ENCODE data around the gene ISG20. TPM values are rescaled to one million over a fixed set of nuclear protein-coding genes. Genes with fewer than 3 reads are reported as not detected.

Gene ISG20
- total and polyA plus RNA-seq, 4 donors, result 1.4 to 7.4 (median 4.0) TPM

DNA sequence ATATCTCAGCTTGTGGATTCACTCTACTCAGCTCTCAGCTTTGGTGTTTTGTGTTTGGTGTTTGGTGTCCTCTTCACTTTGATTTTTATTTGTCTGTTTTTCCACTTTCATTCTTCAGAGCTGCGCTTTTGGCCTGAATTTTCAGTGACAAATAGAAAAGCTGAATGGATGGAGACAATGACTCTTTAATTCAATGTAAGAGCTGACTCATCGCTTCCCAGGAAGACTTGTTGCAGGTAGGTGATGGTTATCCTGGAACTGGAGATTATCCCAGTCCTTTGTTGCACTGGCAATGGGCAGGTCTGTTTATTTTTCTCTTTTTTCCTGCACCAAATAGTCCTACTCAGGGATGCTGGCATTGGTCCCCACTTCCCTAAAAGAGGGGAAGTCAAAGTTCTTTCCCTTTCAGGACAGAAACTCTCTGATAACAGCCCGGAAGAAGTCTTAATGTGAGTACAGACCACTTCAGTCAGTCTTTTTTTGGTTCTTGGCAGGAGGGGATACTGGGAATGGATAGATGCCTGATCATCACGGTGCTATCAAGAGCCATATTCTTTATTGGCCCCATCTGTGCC, 30.1 kb upstream of the ISG20 start:
- H3K9me3 ChIP-seq (ENCODE audit: control insufficient read depth, insufficient read depth, low read length), result no peaks in the 10 kb centered on the region
- peak overlapping the region; percentile 42 for H3K27ac ChIP-seq (ENCODE audit: low read depth, low read length)
- WGBS (ENCODE audit: insufficient coverage), result 25% methylated on average over 1 of the region's 4 CpGs
- no peak for DNase-seq (ENCODE audit: low read depth in 4 of 6, low spot score in 6 of 6)
- H3K4me3 ChIP-seq (ENCODE audit: low read depth, low read length), result no peak overlapping the region
- H3K36me3 ChIP-seq (ENCODE audit: control insufficient read depth, insufficient read depth, low read length), result peaks cover 21% of the 10 kb centered on the region
- peaks cover 48% of the 10 kb centered on the region for H3K4me1 ChIP-seq (ENCODE audit: control insufficient read depth, insufficient read depth, low read length)
- peaks cover 10% of the 10 kb centered on the region for H3K27me3 ChIP-seq (ENCODE audit: control insufficient read depth, insufficient read depth, low read length)

DNA sequence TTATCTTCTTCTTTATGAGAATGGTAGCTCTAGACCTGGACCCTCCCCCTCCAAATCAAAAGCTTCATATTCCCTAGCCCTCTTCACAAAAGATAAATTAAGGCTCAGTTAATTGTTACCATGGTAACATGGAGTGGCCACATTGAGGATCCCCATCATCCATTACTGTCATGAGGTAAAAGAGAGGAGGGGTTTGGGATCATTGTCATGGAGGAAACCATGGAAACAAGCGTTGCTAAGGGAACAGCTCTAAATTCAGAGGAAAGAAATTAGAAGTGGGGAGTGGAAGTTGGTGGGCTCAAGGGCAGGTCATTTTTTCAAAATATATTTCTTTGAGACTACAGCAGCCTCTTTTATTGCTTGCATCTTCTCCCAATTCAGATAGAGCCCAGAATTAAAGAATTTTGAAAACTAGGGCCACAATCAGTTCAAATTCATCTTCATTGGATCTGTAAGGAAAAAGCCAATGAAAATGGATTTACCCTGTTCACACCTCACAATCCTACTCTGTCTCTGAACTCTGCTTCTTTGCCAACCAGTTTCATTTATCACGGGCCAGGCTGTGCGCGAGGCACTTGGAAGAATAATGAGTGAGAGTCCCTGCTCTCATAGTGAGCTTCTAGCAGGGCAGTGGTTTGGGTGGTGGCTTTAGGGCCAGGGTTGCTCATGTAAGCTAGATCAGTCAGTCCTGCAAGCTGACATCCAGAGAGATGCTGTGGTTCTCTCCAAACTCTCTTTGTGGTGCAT, 29.3 kb upstream of the ISG20 start:
- Histone ChIP-seq H3K36me3 (ENCODE audit: control insufficient read depth, insufficient read depth, low read length) (peaks cover 21% of the 10 kb centered on the region), H3K4me1 (ENCODE audit: control insufficient read depth, insufficient read depth, low read length) (peaks cover 40% of the 10 kb centered on the region), H3K27me3 (ENCODE audit: control insufficient read depth, insufficient read depth, low read length) (peaks cover 10% of the 10 kb centered on the region), H3K27ac (ENCODE audit: low read depth, low read length) (no peak overlapping the region), H3K4me3 (ENCODE audit: low read depth, low read length) (no peak overlapping the region), H3K9me3 (ENCODE audit: control insufficient read depth, insufficient read depth, low read length) (no peaks in the 10 kb centered on the region)
- WGBS (ENCODE audit: insufficient coverage), result 12% methylated on average over 3 of the region's 4 CpGs
- DNase-seq (ENCODE audit: low read depth in 4 of 6, low spot score in 6 of 6), result peak in 2 of 6 donors; percentile 87 to 94

DNA sequence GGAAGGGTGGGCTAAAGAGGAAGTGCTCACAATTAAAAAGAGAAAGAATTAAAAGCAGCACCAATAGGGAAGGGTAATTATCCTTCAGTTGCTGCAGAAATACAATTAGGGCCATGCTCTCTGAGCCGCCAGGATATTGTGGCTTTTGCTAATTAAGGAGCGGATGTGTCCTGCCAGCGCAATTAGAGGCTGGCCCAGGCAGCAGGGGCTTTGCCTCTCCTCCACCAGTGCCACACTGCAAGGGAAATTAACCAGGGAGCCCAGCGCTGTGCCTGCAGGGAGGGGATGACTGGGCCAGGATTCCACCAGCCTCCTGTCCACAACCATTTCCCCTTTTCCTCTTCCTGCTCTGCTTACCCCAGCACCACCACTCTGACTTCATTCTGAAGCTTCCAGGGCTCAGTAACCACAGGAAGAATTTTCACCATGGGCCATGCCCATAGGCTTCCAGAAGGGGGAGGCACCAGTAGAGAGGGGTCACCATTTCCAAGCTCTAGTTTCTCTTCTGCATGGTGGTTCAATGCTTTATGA, 28.1 kb upstream of the ISG20 start:
- Histone ChIP-seq H3K27ac (ENCODE audit: low read depth, low read length) (peak overlapping the region; percentile 27), H3K4me1 (ENCODE audit: control insufficient read depth, insufficient read depth, low read length) (peaks cover 28% of the 10 kb centered on the region), H3K9me3 (ENCODE audit: control insufficient read depth, insufficient read depth, low read length) (no peaks in the 10 kb centered on the region), H3K36me3 (ENCODE audit: control insufficient read depth, insufficient read depth, low read length) (peaks cover 25% of the 10 kb centered on the region), H3K4me3 (ENCODE audit: low read depth, low read length) (no peak overlapping the region), H3K27me3 (ENCODE audit: control insufficient read depth, insufficient read depth, low read length) (peaks cover 6% of the 10 kb centered on the region)
- 17% methylated on average over 4 of the region's 4 CpGs for WGBS (ENCODE audit: insufficient coverage)
- peak in 2 of 6 donors; percentile 60 to 82 for DNase-seq (ENCODE audit: low read depth in 4 of 6, low spot score in 6 of 6)

DNA sequence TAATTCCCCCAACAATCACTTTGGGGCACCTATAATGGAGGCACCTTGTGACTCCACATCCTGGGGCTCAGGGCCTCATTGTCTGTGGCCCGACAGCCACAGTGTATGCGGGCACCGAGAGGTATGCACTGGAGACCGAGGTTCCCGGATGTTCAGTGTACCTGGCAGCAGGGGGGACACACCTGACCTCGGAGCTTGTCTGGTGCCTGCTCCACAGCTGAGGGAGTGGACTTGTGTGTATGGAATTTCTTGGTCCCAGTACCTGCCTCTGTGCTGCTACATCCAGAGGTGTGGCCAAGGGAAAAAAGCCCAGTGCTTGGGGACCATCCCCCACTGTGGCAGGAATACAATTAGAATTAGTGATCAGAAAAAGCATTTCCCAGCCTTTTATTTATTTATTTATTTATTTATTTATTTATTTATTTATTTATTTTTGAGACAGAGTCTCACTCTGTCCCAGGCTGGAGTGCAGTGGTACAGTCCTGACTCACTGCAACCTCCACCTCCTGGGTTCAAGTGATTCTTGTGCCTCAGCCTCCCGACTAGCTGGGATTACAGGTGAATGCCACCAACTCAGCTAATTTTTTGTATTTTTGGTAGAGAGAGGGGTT, 26.5 kb upstream of the ISG20 start:
- WGBS (ENCODE audit: insufficient coverage), result 61% methylated on average over 6 of the region's 7 CpGs
- H3K9me3 ChIP-seq (ENCODE audit: control insufficient read depth, insufficient read depth, low read length), result no peaks in the 10 kb centered on the region
- no peak overlapping the region for H3K27ac ChIP-seq (ENCODE audit: low read depth, low read length)
- H3K4me3 ChIP-seq (ENCODE audit: low read depth, low read length), result no peak overlapping the region
- H3K36me3 ChIP-seq (ENCODE audit: control insufficient read depth, insufficient read depth, low read length), result peaks cover 25% of the 10 kb centered on the region
- H3K4me1 ChIP-seq (ENCODE audit: control insufficient read depth, insufficient read depth, low read length), result peaks cover 20% of the 10 kb centered on the region
- H3K27me3 ChIP-seq (ENCODE audit: control insufficient read depth, insufficient read depth, low read length), result no peaks in the 10 kb centered on the region
- no peak for DNase-seq (ENCODE audit: low read depth in 4 of 6, low spot score in 6 of 6)

DNA sequence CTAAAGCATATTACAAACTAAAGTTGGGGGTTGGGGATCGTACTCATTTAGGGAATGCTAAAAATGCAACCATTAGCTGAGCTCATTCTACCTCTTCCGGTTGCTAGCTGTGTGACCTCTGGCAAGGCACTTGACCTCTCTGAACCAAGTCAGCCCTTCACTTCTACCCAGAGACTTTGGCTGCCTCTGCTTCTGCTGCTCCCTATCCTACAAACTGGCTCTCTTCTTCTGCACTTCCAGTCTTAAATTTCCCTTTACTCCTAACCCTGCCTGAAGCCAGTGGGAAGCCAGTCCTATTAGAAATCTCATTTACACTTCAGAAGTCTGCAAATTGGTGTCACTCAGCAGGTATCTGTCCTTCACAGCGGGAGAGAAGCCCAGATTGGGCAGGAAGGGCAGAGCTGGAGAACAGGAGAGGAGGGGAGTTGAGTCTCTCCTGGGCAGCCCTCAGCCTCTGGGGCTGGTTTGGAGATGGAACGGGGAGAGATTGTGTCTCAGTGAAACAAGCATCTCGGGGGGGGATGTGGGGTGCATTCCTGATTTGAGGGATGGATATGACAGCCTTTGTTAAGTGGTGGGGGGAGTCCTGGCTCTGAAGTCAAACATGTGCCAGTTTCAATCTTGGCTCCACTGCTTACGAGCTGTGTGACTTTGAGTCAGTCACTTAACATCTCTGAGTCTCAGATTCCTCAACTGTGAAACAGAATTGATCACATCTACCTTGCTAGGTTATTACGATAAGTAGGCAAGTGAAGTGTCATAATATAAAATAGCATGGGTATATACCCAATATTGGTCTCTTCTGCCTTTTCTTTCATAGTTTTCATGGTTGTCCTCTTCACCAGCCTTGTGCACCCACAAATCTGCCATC, 25.5 kb upstream of the ISG20 start:
- 55% methylated on average over 4 of the region's 7 CpGs for WGBS (ENCODE audit: insufficient coverage)
- no peaks in the 10 kb centered on the region for H3K27me3 ChIP-seq (ENCODE audit: control insufficient read depth, insufficient read depth, low read length)
- H3K9me3 ChIP-seq (ENCODE audit: control insufficient read depth, insufficient read depth, low read length), result no peaks in the 10 kb centered on the region
- peaks cover 25% of the 10 kb centered on the region for H3K36me3 ChIP-seq (ENCODE audit: control insufficient read depth, insufficient read depth, low read length)
- no peak overlapping the region for H3K4me3 ChIP-seq (ENCODE audit: low read depth, low read length)
- no peak for DNase-seq (ENCODE audit: low read depth in 4 of 6, low spot score in 6 of 6)
- H3K4me1 ChIP-seq (ENCODE audit: control insufficient read depth, insufficient read depth, low read length), result peaks cover 20% of the 10 kb centered on the region
- H3K27ac ChIP-seq (ENCODE audit: low read depth, low read length), result no peak overlapping the region

DNA sequence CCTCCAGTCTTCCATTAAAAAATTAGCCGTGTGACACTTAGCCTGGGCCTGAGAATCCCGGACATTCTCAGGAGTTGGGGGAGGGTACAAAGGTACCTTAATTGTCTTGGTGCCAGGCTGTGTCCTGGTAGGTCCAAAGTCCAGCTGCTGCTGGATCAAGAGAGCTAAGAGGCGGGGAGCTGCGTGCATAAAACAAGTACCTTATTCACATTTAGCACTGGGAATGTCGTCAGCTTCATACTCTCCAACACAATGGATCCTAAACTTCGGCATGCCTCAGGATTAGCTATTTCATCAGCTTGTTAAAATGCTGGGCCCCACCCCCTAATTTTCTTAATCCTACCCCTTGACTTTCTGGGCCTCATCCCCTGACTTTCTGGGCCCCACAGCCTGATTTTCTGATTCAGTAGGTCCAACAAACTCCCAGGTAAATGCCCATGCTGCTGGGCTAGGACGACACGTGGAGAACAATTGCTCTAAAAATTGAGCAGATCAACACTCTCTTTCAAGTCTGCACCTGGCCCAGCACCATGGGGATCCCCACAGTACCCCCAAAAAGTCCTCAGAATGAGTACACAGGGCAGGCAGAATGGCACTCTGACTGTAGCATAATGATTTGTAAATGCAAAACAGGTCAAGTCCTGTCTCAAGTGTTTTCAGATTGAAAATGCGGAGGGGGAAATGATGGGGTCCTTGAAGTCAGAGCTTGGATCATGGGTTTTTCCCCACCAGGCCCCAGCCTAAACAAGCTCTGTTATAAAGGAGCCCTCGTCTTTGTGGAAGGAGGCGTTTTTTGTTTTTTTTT, 23.3 kb upstream of the ISG20 start:
- DNase-seq (ENCODE audit: low read depth in 4 of 6, low spot score in 6 of 6), result no peak
- Histone ChIP-seq H3K27ac (ENCODE audit: low read depth, low read length) (no peak overlapping the region), H3K4me1 (ENCODE audit: control insufficient read depth, insufficient read depth, low read length) (peaks cover 15% of the 10 kb centered on the region), H3K36me3 (ENCODE audit: control insufficient read depth, insufficient read depth, low read length) (peaks cover 28% of the 10 kb centered on the region), H3K9me3 (ENCODE audit: control insufficient read depth, insufficient read depth, low read length) (no peaks in the 10 kb centered on the region), H3K4me3 (ENCODE audit: low read depth, low read length) (no peak overlapping the region), H3K27me3 (ENCODE audit: control insufficient read depth, insufficient read depth, low read length) (no peaks in the 10 kb centered on the region)
- WGBS (ENCODE audit: insufficient coverage), result 57% methylated on average over 8 of the region's 11 CpGs

DNA sequence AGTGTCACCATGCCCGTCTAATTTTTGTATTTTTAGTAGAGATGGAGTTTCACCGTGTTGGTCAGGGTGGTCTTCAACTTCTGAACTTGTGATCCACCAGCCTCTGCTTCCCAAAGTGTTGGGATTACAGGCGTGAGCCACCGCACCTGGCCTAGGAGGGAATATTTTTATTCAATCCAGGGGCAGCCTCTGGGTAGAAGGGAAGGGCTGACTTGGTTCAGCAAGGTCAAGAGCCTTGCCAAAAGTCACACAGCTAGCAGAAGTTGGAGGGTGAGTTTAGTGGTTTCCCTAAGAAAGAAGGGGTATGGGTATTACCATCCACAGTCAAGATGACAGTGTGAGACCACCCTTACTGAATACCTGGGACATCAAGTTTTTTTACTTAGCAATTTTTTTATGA, 22.6 kb upstream of the ISG20 start:
- no peak overlapping the region for H3K27ac ChIP-seq (ENCODE audit: low read depth, low read length)

DNA sequence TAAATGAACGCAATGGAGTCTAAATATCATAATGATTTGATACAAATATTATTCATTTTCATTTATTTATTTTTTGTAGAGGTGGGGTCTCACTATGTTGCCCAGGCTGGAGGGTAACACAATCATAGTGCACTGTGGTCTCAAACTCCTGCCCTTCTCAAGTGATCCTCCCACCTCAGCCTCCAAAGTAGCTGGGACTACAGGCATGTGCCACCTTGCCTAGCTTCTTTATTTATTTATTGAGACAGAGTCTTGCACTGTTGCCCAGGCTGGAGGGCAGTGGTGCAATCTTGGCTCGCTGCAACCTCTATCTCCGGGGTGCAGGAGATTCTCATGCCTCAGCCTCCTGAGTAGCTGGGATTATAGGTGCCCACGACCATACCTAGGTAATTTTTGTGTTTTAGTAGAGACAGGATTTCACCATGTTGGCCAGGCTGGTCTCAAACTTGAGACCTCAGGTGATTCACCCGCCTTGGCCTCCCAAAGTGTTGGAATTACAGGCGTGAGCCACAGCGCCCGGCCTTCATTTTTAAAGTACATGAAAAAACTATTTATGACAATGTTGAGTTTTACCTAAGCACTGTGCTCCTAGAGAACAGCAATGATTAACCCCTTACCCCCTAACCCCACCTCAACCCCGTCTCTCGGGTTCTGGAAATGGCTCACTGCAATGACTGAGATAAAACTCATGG, 21.6 kb upstream of the ISG20 start:
- Histone ChIP-seq H3K9me3 (ENCODE audit: control insufficient read depth, insufficient read depth, low read length) (no peaks in the 10 kb centered on the region), H3K4me1 (ENCODE audit: control insufficient read depth, insufficient read depth, low read length) (peaks cover 14% of the 10 kb centered on the region), H3K27ac (ENCODE audit: low read depth, low read length) (no peak overlapping the region), H3K27me3 (ENCODE audit: control insufficient read depth, insufficient read depth, low read length) (no peaks in the 10 kb centered on the region), H3K36me3 (ENCODE audit: control insufficient read depth, insufficient read depth, low read length) (peaks cover 16% of the 10 kb centered on the region), H3K4me3 (ENCODE audit: low read depth, low read length) (no peak overlapping the region)
- DNase-seq (ENCODE audit: low read depth in 4 of 6, low spot score in 6 of 6), result no peak
- WGBS (ENCODE audit: insufficient coverage), result 96% methylated on average over 4 of the region's 10 CpGs

More for the DNA sequence above, 22.6 kb upstream of the ISG20 start:
- Histone ChIP-seq H3K4me1 (ENCODE audit: control insufficient read depth, insufficient read depth, low read length) (peaks cover 13% of the 10 kb centered on the region), H3K36me3 (ENCODE audit: control insufficient read depth, insufficient read depth, low read length) (peaks cover 23% of the 10 kb centered on the region), H3K4me3 (ENCODE audit: low read depth, low read length) (no peak overlapping the region), H3K9me3 (ENCODE audit: control insufficient read depth, insufficient read depth, low read length) (no peaks in the 10 kb centered on the region), H3K27me3 (ENCODE audit: control insufficient read depth, insufficient read depth, low read length) (no peaks in the 10 kb centered on the region)
- 95% methylated on average over 3 of the region's 4 CpGs for WGBS (ENCODE audit: insufficient coverage)
- no peak for DNase-seq (ENCODE audit: low read depth in 4 of 6, low spot score in 6 of 6)

Measured in spinal cord (tissue), 10 donors.